HepG2 (cell line): ENCODE data around the gene TAF6. TPM values are rescaled to one million over a fixed set of nuclear protein-coding genes. Genes with fewer than 3 reads are reported as not detected.
A peak's percentile ranks its signal among the peaks of the same experiment; 100 is the strongest.

Experiments
- DNMT1 ChIP-seq: sonication (generic); formaldehyde crosslinking; IDR thresholded peaks from 2 replicates; pipeline ENCODE4 v1.5.1; 2020; ENCODE audit warnings: mild to moderate bottlenecking, missing genetic modification reagents
- ELF3 ChIP-seq: IDR thresholded peaks from 2 replicates; pipeline ENCODE4 v1.6.1; 2016; ENCODE audit warnings: missing genetic modification reagents, missing compliant biosample characterization
- ESRRA ChIP-seq: sonication (generic); formaldehyde crosslinking; IDR thresholded peaks from 2 replicates; pipeline ENCODE4 v1.5.1; 2020; ENCODE audit warnings: mild to moderate bottlenecking, low read depth, missing genetic modification reagents
- FOXK2 ChIP-seq: fragments of 450-650 bp; IDR thresholded peaks from 2 replicates; pipeline ENCODE4 v1.6.1; 2016
- FOXP4 ChIP-seq: sonication (generic); formaldehyde crosslinking; IDR thresholded peaks from 2 replicates; pipeline ENCODE4 v1.4.0; 2020; ENCODE audit warnings: missing genetic modification reagents
- IKZF5 ChIP-seq: IDR thresholded peaks from 2 replicates; pipeline ENCODE4 v1.6.1; 2018; ENCODE audit warnings: missing genetic modification reagents, mild to moderate bottlenecking, missing compliant biosample characterization
- MNT ChIP-seq: fragments of 450-650 bp; IDR thresholded peaks from 2 replicates; pipeline ENCODE4 v1.6.1; 2016
- RERE ChIP-seq: IDR thresholded peaks from 2 replicates; pipeline ENCODE4 v1.6.1; 2016; ENCODE audit warnings: low read depth, missing genetic modification reagents, missing compliant biosample characterization
- RNF219 ChIP-seq: sonication (generic); formaldehyde crosslinking; IDR thresholded peaks from 2 replicates; pipeline ENCODE4 v1.5.0; 2020; ENCODE audit warnings: mild to moderate bottlenecking, missing genetic modification reagents
- SP5 ChIP-seq: IDR thresholded peaks from 2 replicates; pipeline ENCODE4 v1.6.1; 2016; ENCODE audit warnings: low read depth, borderline replicate concordance
- ZBTB7B ChIP-seq: sonication (generic); formaldehyde crosslinking; IDR thresholded peaks from 2 replicates; pipeline ENCODE4 v1.4.0; 2020; ENCODE audit warnings: missing genetic modification reagents
- ZNF205 ChIP-seq: IDR thresholded peaks from 2 replicates; pipeline ENCODE4 v1.6.1; 2018; ENCODE audit warnings: missing biosample characterization, missing genetic modification reagents
- ZNF362 ChIP-seq: sonication (generic); formaldehyde crosslinking; IDR thresholded peaks from 2 replicates; pipeline ENCODE4 v1.4.0; 2020; ENCODE audit warnings: missing genetic modification reagents, mild to moderate bottlenecking, borderline replicate concordance
- polyA plus RNA-seq, 8 experiments: library from polyadenylated mRNA; depleted of rRNA in 3 of 8; stranded (reverse) in 7 of 8; unstranded in 1 of 8; fragments of >200 nt; fragmentation: Illumina TruSeq in 4 of 8; extraction: Trizol in 4 of 8; gene quantifications; 2 replicates each; pipeline versions ENCODE4 v1.2.1 to v1.2.3, GENCODE V29; 2011 to 2016; ENCODE audit warnings: low read depth in 4 of 8, missing spikeins in 1 of 8, mixed read lengths in 1 of 8; ENCODE audit not compliant: insufficient read depth in 1 of 8
- total RNA-seq, 5 experiments: library from RNA; depleted of rRNA; stranded (reverse); fragments of >200 nt; fragmentation: Illumina TruSeq; extraction: Trizol; gene quantifications; 2 replicates each; pipeline ENCODE4 v1.2.3, GENCODE V29; 2016; ENCODE audit warnings: low read depth in 1 of 5

Gene TAF6
- total and polyA plus RNA-seq, 2 of the 13 experiments (the other 11 are each of a cell fraction or from before 2014, with no cell fraction given): 12.9 to 18.8 TPM

GRCh38 chr7:100122067-100122466 lies 2.9 kb upstream of the TAF6 start (continued):
- TF ChIP-seq FOXP4 (peak; percentile 53; the same call in 1 of the 2 replicates), RNF219 (CRISPR knock-in tag) (no peak), ESRRA (CRISPR knock-in tag) (0 out of 2 replicates have a peak, but pooled peaks have one; percentile 24), SP5 (CRISPR knock-in tag) (peak; percentile 85), ZBTB7B (CRISPR knock-in tag) (no peak), IKZF5 (CRISPR knock-in tag) (peak; percentile 82), ZNF362 (peak; percentile 65; the same call in 1 of the 2 replicates), ELF3 (CRISPR knock-in tag) (peak; percentile 84), MNT (0 out of 2 replicates have a peak, but pooled peaks have one; percentile 9), FOXK2 (peak; percentile 10; the same call in 1 of the 2 replicates), DNMT1 (CRISPR knock-in tag) (no peak), ZNF205 (CRISPR knock-in tag) (peak; percentile 72; the same call in 1 of the 2 replicates), RERE (CRISPR knock-in tag) (no peak)
